ENCODE measurements around the gene BRIX1.
A peak's percentile ranks its signal among the peaks of the same experiment; 100 is the strongest.
"Not testable (repeated sequence)": the region's sequence is repeated elsewhere in the genome, so short reads cannot be mapped to it uniquely, and the experiment has no call there.

The BRIX1 gene

GRCh38 chr5:34959323-34959722 is 43.8 kb downstream of the BRIX1 start:
- no peak overlapping the region for H2AFZ ChIP-seq (ENCODE audit: low read depth, low read length)
- no peak overlapping the region for H3K4me3 ChIP-seq (ENCODE audit: low read depth in 1 of 2, low read length in 2 of 2)
- H3K9me3 ChIP-seq (ENCODE audit: insufficient read depth, low read length, severe bottlenecking) = no peaks in the 10 kb centered on the region
- no peaks in the 10 kb centered on the region for H3K4me1 ChIP-seq (ENCODE audit: insufficient read depth, low read length)
- no peaks in the 10 kb centered on the region for H3K79me2 ChIP-seq (ENCODE audit: insufficient read depth, low read length)
- no peak overlapping the region for H3K9ac ChIP-seq (ENCODE audit: low read depth, low read length)
- peaks cover 12% of the 10 kb centered on the region for H3K36me3 ChIP-seq (ENCODE audit: insufficient read depth, low read length)
- DNase-seq (no peak), ATAC-seq (ENCODE audit: insufficient read depth, low read depth) (peak; percentile 64; the same call in 2 of the 3 replicates)
- TF ChIP-seq EZH2 (IDR thresholded peaks at IDR 0.05; ENCODE audit: borderline replicate concordance, low read depth, low read length, severe bottlenecking) (no peak), CTCF (IDR thresholded peaks at IDR 0.05; ENCODE audit: borderline replicate concordance, extremely low read depth, low read length, poor library complexity, severe bottlenecking) (no peak)
- H3K27me3 ChIP-seq (ENCODE audit: insufficient read depth, low read length, poor library complexity) = no peaks in the 10 kb centered on the region
- no peak overlapping the region for H3K27ac ChIP-seq (ENCODE audit: low read length)
- H3K4me2 ChIP-seq (ENCODE audit: insufficient read depth, low read length) = no peak overlapping the region
- no peaks in the 10 kb centered on the region for H4K20me1 ChIP-seq (ENCODE audit: insufficient read depth, low read length)

GRCh38 chr5:34967540-34967939 is 52.0 kb downstream of the BRIX1 start:
- Histone ChIP-seq H4K20me1 (ENCODE audit: insufficient read depth, low read length) (no peaks in the 10 kb centered on the region), H3K9ac (ENCODE audit: low read depth, low read length) (no peak overlapping the region), H2AFZ (ENCODE audit: low read depth, low read length) (no peak overlapping the region), H3K36me3 (ENCODE audit: insufficient read depth, low read length) (no peaks in the 10 kb centered on the region; the same call in 1 of the 2 replicates), H3K27ac (ENCODE audit: low read length) (no peak overlapping the region), H3K27me3 (ENCODE audit: insufficient read depth, low read length, poor library complexity) (no peaks in the 10 kb centered on the region), H3K4me2 (ENCODE audit: insufficient read depth, low read length) (no peak overlapping the region), H3K4me3 (ENCODE audit: low read depth in 1 of 2, low read length in 2 of 2) (no peak overlapping the region), H3K79me2 (ENCODE audit: insufficient read depth, low read length) (no peaks in the 10 kb centered on the region), H3K9me3 (ENCODE audit: insufficient read depth, low read length, severe bottlenecking) (no peaks in the 10 kb centered on the region), H3K4me1 (ENCODE audit: insufficient read depth, low read length) (no peaks in the 10 kb centered on the region)
- no peak for DNase-seq
- no peak for TF ChIP-seq CTCF (IDR thresholded peaks at IDR 0.05; ENCODE audit: borderline replicate concordance, extremely low read depth, low read length, poor library complexity, severe bottlenecking)
- TF ChIP-seq EZH2 (IDR thresholded peaks at IDR 0.05; ENCODE audit: borderline replicate concordance, low read depth, low read length, severe bottlenecking) = no peak
- ATAC-seq (ENCODE audit: insufficient read depth, low read depth) = no peak

GRCh38 chr5:34968258-34968657 is 52.7 kb downstream of the BRIX1 start:
- DNase-seq = no peak
- Histone ChIP-seq H3K27me3 (ENCODE audit: insufficient read depth, low read length, poor library complexity) (no peaks in the 10 kb centered on the region), H3K9me3 (ENCODE audit: insufficient read depth, low read length, severe bottlenecking) (no peaks in the 10 kb centered on the region), H2AFZ (ENCODE audit: low read depth, low read length) (no peak overlapping the region), H3K4me1 (ENCODE audit: insufficient read depth, low read length) (no peaks in the 10 kb centered on the region), H4K20me1 (ENCODE audit: insufficient read depth, low read length) (no peaks in the 10 kb centered on the region), H3K4me2 (ENCODE audit: insufficient read depth, low read length) (no peak overlapping the region), H3K4me3 (ENCODE audit: low read depth in 1 of 2, low read length in 2 of 2) (no peak overlapping the region), H3K36me3 (ENCODE audit: insufficient read depth, low read length) (no peaks in the 10 kb centered on the region; the same call in 1 of the 2 replicates), H3K27ac (ENCODE audit: low read length) (no peak overlapping the region), H3K79me2 (ENCODE audit: insufficient read depth, low read length) (no peaks in the 10 kb centered on the region), H3K9ac (ENCODE audit: low read depth, low read length) (no peak overlapping the region)
- no peak for TF ChIP-seq EZH2 (IDR thresholded peaks at IDR 0.05; ENCODE audit: borderline replicate concordance, low read depth, low read length, severe bottlenecking)
- ATAC-seq (ENCODE audit: insufficient read depth, low read depth) = no peak

GRCh38 chr5:34970552-34970951 is 55.0 kb downstream of the BRIX1 start:
- ATAC-seq (ENCODE audit: insufficient read depth, low read depth) = no peak
- Histone ChIP-seq H3K27me3 (ENCODE audit: insufficient read depth, low read length, poor library complexity) (no peaks in the 10 kb centered on the region), H3K4me3 (ENCODE audit: low read depth in 1 of 2, low read length in 2 of 2) (no peak overlapping the region), H3K79me2 (ENCODE audit: insufficient read depth, low read length) (no peaks in the 10 kb centered on the region), H2AFZ (ENCODE audit: low read depth, low read length) (no peak overlapping the region), H3K4me1 (ENCODE audit: insufficient read depth, low read length) (no peaks in the 10 kb centered on the region), H3K9ac (ENCODE audit: low read depth, low read length) (no peak overlapping the region), H3K27ac (ENCODE audit: low read length) (no peak overlapping the region), H3K36me3 (ENCODE audit: insufficient read depth, low read length) (no peaks in the 10 kb centered on the region; the same call in 1 of the 2 replicates), H3K4me2 (ENCODE audit: insufficient read depth, low read length) (no peak overlapping the region), H4K20me1 (ENCODE audit: insufficient read depth, low read length) (no peaks in the 10 kb centered on the region), H3K9me3 (ENCODE audit: insufficient read depth, low read length, severe bottlenecking) (no peaks in the 10 kb centered on the region)
- TF ChIP-seq CTCF (IDR thresholded peaks at IDR 0.05; ENCODE audit: borderline replicate concordance, extremely low read depth, low read length, poor library complexity, severe bottlenecking) (no peak), EZH2 (IDR thresholded peaks at IDR 0.05; ENCODE audit: borderline replicate concordance, low read depth, low read length, severe bottlenecking) (no peak)
- no peak for DNase-seq

- not testable (repeated sequence) for H4K20me1 ChIP-seq (ENCODE audit: insufficient read depth, low read length); H3K4me3 ChIP-seq (ENCODE audit: low read depth in 1 of 2, low read length in 2 of 2); H3K9ac ChIP-seq (ENCODE audit: low read depth, low read length); H3K4me2 ChIP-seq (ENCODE audit: insufficient read depth, low read length); DNase-seq; H3K4me1 ChIP-seq (ENCODE audit: insufficient read depth, low read length); H3K9me3 ChIP-seq (ENCODE audit: insufficient read depth, low read length, severe bottlenecking); H3K36me3 ChIP-seq (ENCODE audit: insufficient read depth, low read length); H3K79me2 ChIP-seq (ENCODE audit: insufficient read depth, low read length); H2AFZ ChIP-seq (ENCODE audit: low read depth, low read length); H3K27ac ChIP-seq (ENCODE audit: low read length); ATAC-seq (ENCODE audit: insufficient read depth, low read depth); H3K27me3 ChIP-seq (ENCODE audit: insufficient read depth, low read length, poor library complexity)
These were observed 56.1 kb downstream of the BRIX1 start for GRCh38 chr5:34971655-34972054.

All from DND-41 (cell line).